IPS-18a (cell line): Measurements from ENCODE around the gene POLR3F.
"Not testable (repeated sequence)": the region's sequence is repeated elsewhere in the genome, so short reads cannot be mapped to it uniquely, and the experiment has no call there.

Source experiments
- H3K27ac ChIP-seq: one replicate; pipeline ENCODE4 v1.5.1; 2013; ENCODE audit warnings: low read length
- H3K27me3 ChIP-seq: one replicate; pipeline ENCODE4 v1.6.1; 2013; ENCODE audit warnings: mild to moderate bottlenecking, low read length; ENCODE audit not compliant: control insufficient read depth, insufficient read depth
- H3K36me3 ChIP-seq: one replicate; pipeline ENCODE4 v1.6.1; 2013; ENCODE audit warnings: low read depth, low read length; ENCODE audit not compliant: control insufficient read depth
- H3K4me1 ChIP-seq: one replicate; pipeline ENCODE4 v1.6.1; 2013; ENCODE audit warnings: low read depth, low read length; ENCODE audit not compliant: control insufficient read depth
- H3K4me3 ChIP-seq: one replicate; pipeline ENCODE4 v1.5.1; 2013; ENCODE audit warnings: low read length
- H3K9ac ChIP-seq: one replicate; pipeline ENCODE4 v1.6.1; 2013; ENCODE audit warnings: mild to moderate bottlenecking, low read length, moderate library complexity
- H3K9me3 ChIP-seq: one replicate; pipeline ENCODE4 v1.6.1; 2013; ENCODE audit warnings: low read depth, low read length; ENCODE audit not compliant: control insufficient read depth

The POLR3F gene

DNA sequence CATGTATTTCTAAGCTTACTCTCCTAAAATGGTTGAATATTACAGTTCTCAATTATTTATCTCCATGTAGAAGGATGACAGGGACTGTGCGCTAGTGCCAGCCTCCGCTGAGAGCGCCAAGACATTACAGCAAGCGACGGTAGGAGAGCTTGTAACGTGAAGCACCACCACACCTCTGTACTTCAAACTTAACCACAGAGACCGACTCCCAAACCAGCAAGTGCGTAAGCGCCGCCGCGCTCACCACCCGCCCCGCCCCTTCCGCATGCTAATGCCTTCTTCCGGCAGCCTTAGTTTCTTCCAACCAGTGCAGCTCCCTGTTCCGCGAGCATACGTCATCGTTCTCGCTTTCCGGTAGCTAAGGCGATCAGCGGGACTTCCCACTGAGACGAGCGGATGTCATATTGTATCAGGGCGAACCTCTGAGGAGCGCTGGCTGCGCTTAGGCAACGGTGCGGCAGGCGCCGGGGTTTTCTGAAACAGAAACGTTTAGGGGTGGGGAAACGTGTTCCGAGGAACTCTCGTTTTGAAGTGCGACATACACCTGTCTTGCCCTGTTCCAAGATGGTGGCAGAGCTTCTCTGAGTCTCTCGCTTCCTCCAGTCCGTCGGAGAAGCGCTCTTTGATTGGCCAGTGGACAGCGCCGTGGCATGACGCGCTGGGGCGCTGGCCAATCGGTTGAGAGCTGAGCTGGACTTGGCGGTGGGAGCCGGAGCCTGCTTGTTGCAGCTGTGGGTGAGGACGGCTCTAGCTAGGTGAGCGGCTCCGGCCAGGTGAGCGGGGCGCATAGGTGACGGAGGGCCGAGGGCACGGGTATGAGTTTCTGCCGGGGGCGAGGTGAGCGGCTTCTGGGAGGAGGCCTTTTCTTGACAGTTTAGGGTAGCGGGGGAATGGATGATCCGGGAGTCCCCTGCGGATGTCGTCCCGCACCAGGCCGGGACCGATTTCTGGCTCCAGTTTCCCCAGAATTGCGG, 40.3 kb downstream of the POLR3F start, which contains the start of gene SEC23B:
SEC23B (plus strand) TSS at position 723 of the 974 bp plus-strand sequence. CDS start 2,896 bp downstream, outside the sequence.
- Histone ChIP-seq H3K27me3 (no peaks in the 10 kb centered on the region), H3K36me3 (peaks cover 16% of the 10 kb centered on the region), H3K27ac (peak within 1 kb of the TSS; percentile 98), H3K9me3 (no peaks in the 10 kb centered on the region), H3K4me1 (peaks cover 7% of the 10 kb centered on the region), H3K9ac (peak within 1 kb of the TSS; percentile 94), H3K4me3 (peak within 1 kb of the TSS; percentile 96)

DNA sequence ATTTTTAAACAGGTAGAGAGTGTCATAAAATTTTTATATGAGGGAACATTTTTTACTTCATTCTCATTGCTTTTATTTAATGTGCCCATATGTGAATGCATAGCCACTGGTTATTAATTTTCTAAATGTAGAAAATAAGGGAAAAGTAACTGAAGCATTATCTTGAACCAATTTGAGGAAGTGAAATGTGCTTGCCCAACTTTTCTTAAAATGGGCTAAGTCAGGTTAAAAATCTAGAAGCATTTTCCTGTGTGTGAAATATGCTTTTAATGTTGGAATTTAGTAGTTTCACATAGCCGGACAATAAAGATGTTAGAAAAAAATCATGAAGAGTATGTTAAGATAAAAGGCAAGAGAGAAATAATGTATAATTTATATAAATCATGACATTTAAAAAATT, 44.4 kb downstream of the POLR3F start:
- no peak overlapping the region for H3K9ac ChIP-seq
- H3K4me3 ChIP-seq: no peak overlapping the region
- no peak overlapping the region for H3K27ac ChIP-seq
- H3K9me3 ChIP-seq: no peaks in the 10 kb centered on the region
- peaks cover 4% of the 10 kb centered on the region for H3K4me1 ChIP-seq
- no peaks in the 10 kb centered on the region for H3K27me3 ChIP-seq
- peaks cover 38% of the 10 kb centered on the region for H3K36me3 ChIP-seq

DNA sequence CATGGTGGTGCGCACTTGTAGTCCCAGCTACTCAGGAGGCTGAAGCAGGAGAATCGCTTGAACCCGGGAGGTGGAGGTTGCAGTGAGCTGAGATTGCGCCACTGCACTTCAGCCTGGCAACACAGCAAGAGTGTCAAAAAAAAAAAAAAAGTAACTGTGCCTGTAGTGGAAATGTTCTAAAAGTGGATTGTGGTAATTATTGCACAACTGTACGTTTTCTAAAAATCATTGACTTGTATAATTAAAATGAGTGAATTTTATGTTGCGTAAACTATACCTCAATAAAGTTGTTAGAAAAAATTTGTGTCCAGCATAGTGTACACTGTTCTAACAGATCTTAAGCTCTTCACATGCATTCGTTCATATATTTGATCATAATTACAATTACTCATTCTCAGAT, 46.0 kb downstream of the POLR3F start:
- Histone ChIP-seq H3K9me3 (no peaks in the 10 kb centered on the region), H3K27ac (no peak overlapping the region), H3K4me1 (no peaks in the 10 kb centered on the region), H3K27me3 (no peaks in the 10 kb centered on the region), H3K9ac (no peak overlapping the region), H3K4me3 (no peak overlapping the region), H3K36me3 (peaks cover 38% of the 10 kb centered on the region)

DNA sequence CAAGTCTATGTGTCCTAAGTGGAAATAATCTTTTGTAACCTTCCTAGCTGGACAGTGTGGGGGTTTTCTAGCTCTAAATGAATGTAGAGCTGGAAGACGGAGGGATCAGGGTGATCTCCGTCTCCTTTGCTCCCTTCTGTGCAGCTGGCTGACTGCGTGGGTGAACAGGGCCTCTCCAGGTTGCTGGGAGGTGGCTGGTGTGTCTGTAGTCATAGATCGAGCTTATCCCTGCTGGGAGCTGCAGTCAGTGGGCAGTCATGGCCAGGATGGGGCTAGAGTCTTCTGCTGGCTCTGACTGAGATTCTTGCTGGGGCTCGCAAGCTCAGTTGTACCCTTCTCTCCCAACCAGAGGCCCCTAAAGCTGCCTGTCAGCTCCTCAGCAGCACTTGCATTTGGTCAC, 46.9 kb downstream of the POLR3F start:
- Histone ChIP-seq H3K4me1 (no peaks in the 10 kb centered on the region), H3K27me3 (no peaks in the 10 kb centered on the region), H3K9ac (no peak overlapping the region), H3K9me3 (no peaks in the 10 kb centered on the region), H3K4me3 (no peak overlapping the region), H3K36me3 (peaks cover 38% of the 10 kb centered on the region), H3K27ac (no peak overlapping the region)

DNA sequence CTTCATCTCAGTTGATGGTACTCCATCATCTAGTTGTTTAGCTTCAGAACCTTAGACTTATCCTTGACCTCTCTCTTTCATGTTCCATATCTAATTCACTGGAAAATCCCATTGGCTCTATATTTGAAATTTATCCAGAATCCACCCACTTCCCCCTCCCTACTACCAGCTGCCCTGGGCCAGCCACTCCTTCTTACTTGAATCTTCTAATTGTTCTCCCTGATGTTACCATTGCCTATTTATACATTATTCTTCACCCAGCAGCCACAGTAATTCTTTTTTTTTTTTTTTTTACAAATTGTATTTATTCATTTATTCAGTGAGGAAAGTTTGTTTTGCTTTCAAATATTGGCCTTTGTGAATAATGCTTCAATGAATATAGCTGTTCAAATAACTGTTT, 48.8 kb downstream of the POLR3F start:
- H3K36me3 ChIP-seq: peaks cover 34% of the 10 kb centered on the region

DNA sequence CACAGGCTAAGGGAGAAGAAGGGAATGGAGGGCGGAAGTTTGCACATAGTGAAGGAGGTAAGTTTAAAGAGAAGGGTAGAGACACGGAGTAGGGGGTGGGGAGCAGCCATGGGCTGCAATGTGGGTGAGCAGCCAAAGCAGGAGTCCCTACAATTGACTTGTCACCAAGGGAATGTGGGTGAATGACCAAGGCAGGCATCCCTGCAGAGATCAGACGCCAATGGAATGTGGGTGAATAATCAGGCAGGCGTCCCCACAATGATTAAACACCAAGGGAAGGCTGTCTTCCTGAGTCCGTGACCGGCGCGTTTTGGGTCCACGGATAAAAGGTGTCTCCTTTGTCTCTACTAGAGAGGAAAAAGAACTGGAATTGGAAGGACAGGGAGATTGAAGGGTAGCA, 54.9 kb downstream of the POLR3F start:
- not testable (repeated sequence) for H3K27me3 ChIP-seq, H3K9me3 ChIP-seq, H3K27ac ChIP-seq, H3K4me3 ChIP-seq, H3K9ac ChIP-seq, H3K4me1 ChIP-seq
- H3K36me3 ChIP-seq: peaks cover 27% of the 10 kb centered on the region

More for the DNA sequence above, 48.8 kb downstream of the POLR3F start:
- Histone ChIP-seq H3K27me3 (no peaks in the 10 kb centered on the region), H3K4me3 (no peak overlapping the region), H3K4me1 (no peaks in the 10 kb centered on the region), H3K9me3 (no peaks in the 10 kb centered on the region), H3K27ac (no peak overlapping the region), H3K9ac (no peak overlapping the region)

DNA sequence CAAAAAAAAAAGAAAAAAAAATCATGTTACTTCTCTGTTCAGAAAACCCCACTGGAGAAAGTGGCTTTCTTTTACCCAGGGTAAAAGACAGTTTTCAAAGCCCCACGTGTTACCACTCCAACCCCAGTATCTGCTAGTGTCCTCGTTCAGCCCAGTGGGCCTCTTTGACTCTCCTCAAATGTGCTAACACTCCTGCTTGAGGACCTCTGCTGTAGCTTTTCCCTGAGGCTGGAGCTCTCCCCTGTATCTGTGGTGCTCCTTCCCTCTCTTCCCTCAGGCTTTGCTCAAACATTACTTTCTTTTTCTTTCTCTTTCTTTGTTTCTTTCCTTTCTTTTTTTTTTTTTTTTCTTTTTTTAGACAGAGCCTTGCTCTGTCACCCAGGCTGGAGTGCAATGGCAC, 55.9 kb downstream of the POLR3F start:
- H3K27ac ChIP-seq: no peak overlapping the region

DNA sequence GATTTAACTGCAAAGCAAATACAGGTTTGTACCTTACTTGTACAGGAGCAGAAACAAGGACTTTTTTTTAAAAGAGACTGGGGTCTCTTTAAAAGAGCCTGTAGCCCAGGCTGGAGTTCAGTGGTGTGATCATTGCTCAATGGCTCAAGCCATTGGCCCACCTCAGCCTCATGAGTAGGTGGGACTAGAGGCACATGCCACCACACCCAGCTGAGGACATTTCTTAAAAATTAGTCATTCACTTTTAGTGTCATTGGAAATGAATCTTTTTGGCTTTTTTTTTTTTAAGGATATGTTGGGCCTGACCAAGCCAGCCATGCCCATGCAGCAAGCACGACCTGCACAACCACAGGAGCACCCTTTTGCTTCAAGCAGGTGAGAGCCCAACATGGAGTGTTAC, 57.5 kb downstream of the POLR3F start:
- Histone ChIP-seq H3K4me1 (no peaks in the 10 kb centered on the region), H3K27ac (no peak overlapping the region), H3K9me3 (no peaks in the 10 kb centered on the region), H3K4me3 (no peak overlapping the region), H3K36me3 (peaks cover 52% of the 10 kb centered on the region), H3K9ac (no peak overlapping the region), H3K27me3 (no peaks in the 10 kb centered on the region)

More for the DNA sequence above, 55.9 kb downstream of the POLR3F start:
- Histone ChIP-seq H3K9ac (no peak overlapping the region), H3K36me3 (peaks cover 37% of the 10 kb centered on the region), H3K4me3 (no peak overlapping the region), H3K27me3 (no peaks in the 10 kb centered on the region), H3K9me3 (no peaks in the 10 kb centered on the region), H3K4me1 (no peaks in the 10 kb centered on the region)

DNA sequence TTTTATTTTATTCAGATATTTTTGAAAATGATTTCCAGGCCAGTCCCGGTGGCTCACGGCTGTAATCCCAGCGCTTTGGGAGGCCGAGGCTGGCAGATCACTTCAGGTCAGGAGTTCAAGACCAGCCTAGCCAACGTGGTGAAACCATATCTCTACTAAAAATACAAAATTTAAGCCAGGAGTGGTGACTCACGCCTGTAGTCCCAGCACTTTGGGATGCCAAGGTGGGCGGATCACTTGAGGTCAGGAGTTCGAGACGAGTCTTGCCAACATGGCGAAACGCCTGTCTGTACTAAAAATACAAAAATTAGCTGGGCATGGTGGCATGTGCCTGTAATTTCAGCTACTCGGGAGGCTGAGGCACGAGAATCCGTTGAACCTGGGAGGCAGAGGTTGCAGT, 59.6 kb downstream of the POLR3F start:
- not testable (repeated sequence) for H3K27ac ChIP-seq, H3K9me3 ChIP-seq, H3K9ac ChIP-seq, H3K27me3 ChIP-seq, H3K4me3 ChIP-seq, H3K4me1 ChIP-seq
- H3K36me3 ChIP-seq: peaks cover 68% of the 10 kb centered on the region

DNA sequence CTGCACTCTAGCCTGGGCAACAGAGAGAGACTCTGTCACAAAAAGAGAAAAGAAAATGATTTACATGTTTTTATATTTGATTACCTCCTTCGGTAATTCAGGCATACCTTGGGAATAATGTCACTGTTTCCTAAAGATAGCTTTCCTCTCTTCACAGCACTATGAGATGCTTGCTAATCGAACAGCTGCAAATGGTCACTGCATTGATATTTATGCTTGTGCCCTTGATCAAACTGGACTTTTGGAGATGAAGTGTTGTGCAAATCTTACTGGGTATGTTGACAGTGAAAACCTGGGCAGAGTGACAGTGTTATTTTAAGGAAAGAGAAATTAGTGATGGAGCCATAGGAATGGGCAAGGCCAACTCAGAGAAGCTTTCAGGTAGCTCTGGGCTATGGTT, 60.1 kb downstream of the POLR3F start:
- Histone ChIP-seq H3K36me3 (peaks cover 73% of the 10 kb centered on the region), H3K27ac (no peak overlapping the region), H3K4me3 (no peak overlapping the region), H3K27me3 (no peaks in the 10 kb centered on the region), H3K9me3 (no peaks in the 10 kb centered on the region), H3K9ac (no peak overlapping the region), H3K4me1 (no peaks in the 10 kb centered on the region)

DNA sequence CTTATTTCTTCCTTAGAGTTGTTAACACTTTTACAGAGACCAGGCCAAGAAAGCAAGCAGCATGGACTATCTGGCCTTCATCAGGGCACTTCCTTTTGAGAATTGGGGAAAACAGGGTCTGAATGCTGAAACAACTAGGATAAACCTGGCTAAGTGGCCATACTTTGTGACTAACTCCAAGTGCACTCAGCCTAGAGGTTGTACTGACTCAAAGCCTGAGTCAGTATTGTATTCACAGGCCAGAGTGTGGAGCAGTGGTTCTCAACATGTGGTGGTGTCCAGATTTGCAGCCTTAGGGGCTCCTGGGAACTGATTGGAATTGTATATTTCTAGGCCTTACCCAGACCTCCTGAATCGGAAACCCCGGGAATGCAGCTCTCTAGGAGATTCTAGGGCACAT, 60.6 kb downstream of the POLR3F start:
- Histone ChIP-seq H3K4me3 (no peak overlapping the region), H3K4me1 (no peaks in the 10 kb centered on the region), H3K36me3 (peaks cover 78% of the 10 kb centered on the region), H3K27me3 (no peaks in the 10 kb centered on the region), H3K27ac (no peak overlapping the region), H3K9ac (no peak overlapping the region), H3K9me3 (no peaks in the 10 kb centered on the region)

DNA sequence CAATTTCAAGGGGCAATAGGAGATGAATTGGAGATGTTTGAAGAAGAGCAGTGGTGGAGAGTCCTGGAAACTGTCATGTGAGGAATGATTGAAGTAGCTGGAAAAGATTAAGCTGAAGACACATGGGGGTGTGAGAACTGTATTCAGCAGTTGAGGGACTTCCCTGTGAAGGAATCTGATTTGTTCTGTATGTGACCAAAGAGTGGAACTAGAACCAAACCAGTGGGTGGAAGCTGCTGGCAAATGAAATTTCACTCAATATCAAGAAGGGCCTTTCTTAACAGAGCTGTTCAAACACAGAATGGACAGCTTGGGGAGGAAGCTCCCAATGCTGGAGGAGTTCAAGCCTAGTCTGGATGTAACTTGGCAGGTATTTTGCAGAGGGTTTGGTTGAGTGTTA, 61.9 kb downstream of the POLR3F start:
- H3K27me3 ChIP-seq: no peaks in the 10 kb centered on the region
- H3K9ac ChIP-seq: no peak overlapping the region
- H3K36me3 ChIP-seq: peaks cover 89% of the 10 kb centered on the region
- H3K4me3 ChIP-seq: no peak overlapping the region
- H3K9me3 ChIP-seq: no peaks in the 10 kb centered on the region
- H3K27ac ChIP-seq: no peak overlapping the region
- H3K4me1 ChIP-seq: no peaks in the 10 kb centered on the region
